NCI-H2081 treated with DMSO at 0.1 percent for 48 hours (cell line): ENCODE results near the gene EGF.

ENCODE experiments used
- DNase-seq: peaks from one replicate; lab custom pipeline; 2025; lab: John Stamatoyannopoulos, UW

Gene EGF

GRCh38 chr4:109959195-109959594 is 46.5 kb downstream of the EGF start:
- DNase-seq, result no peak

GRCh38 chr4:109962401-109962800 is 49.7 kb downstream of the EGF start:
- DNase-seq, result no peak

- no peak for DNase-seq
These were observed 54.3 kb downstream of the EGF start for GRCh38 chr4:109966891-109967481.

GRCh38 chr4:109967798-109968520 is 55.3 kb downstream of the EGF start:
- no peak for DNase-seq

GRCh38 chr4:109969087-109969486 is 56.4 kb downstream of the EGF start:
- DNase-seq, result no peak

- no peak for DNase-seq
These were observed 57.2 kb downstream of the EGF start for GRCh38 chr4:109969919-109970318.

GRCh38 chr4:109972786-109973528 is 60.3 kb downstream of the EGF start:
- no peak for DNase-seq

- DNase-seq, result no peak
These were observed 60.8 kb downstream of the EGF start for GRCh38 chr4:109973529-109973905.

GRCh38 chr4:109976189-109976588 is 63.5 kb downstream of the EGF start:
- no peak for DNase-seq

GRCh38 chr4:109977854-109978501 is 65.3 kb downstream of the EGF start:
- no peak for DNase-seq

- DNase-seq, result no peak
These were observed 66.2 kb downstream of the EGF start for GRCh38 chr4:109978704-109979454.

GRCh38 chr4:109979920-109980717 is 67.4 kb downstream of the EGF start:
- DNase-seq, result no peak

- no peak for DNase-seq
These were observed 69.3 kb downstream of the EGF start for GRCh38 chr4:109981936-109982335.

GRCh38 chr4:109982521-109982920 is 69.8 kb downstream of the EGF start:
- no peak for DNase-seq

GRCh38 chr4:109985993-109986974 is 73.6 kb downstream of the EGF start:
- DNase-seq, result no peak

GRCh38 chr4:109989044-109989443 is 76.4 kb downstream of the EGF start:
- DNase-seq, result no peak

- DNase-seq, result no peak
These were observed 76.9 kb downstream of the EGF start for GRCh38 chr4:109989618-109990017.

GRCh38 chr4:109990261-109991257 is 77.9 kb downstream of the EGF start:
- no peak for DNase-seq

- DNase-seq, result no peak
These were observed 80.4 kb downstream of the EGF start for GRCh38 chr4:109993116-109993515.
